Activated CD4-positive, alpha-beta memory T cell treated with anti-CD3 and anti-CD28 coated beads for 36 hours (primary cell): ENCODE data around the gene TIMM8A. TPM values are rescaled to one million over a fixed set of nuclear protein-coding genes. Genes with fewer than 3 reads are reported as not detected.

Source experiments
- CTCF ChIA-PET: fragments of 350-600 bp; sonication (Branson Sonifier 250); formaldehyde crosslinking; loops from one replicate; lab custom pipeline; 2021; ENCODE audit warnings: antibody characterized with exemption, inconsistent platforms; lab: Charles Lee
- POLR2A ChIA-PET: fragments of 350-600 bp; sonication (Branson Sonifier 250); formaldehyde crosslinking; loops from one replicate; lab custom pipeline; 2021; ENCODE audit warnings: antibody characterized with exemption; lab: Charles Lee
- DNase-seq: peaks from one replicate; pipeline ENCODE4 v3.0.0-alpha.2; 2020
- H3K27ac Mint-ChIP-seq: one replicate; pipeline ENCODE4 v1.8.0; 2021; ENCODE audit warnings: mixed read lengths
- H3K27me3 Mint-ChIP-seq: one replicate; pipeline ENCODE4 v1.8.0; 2021; ENCODE audit warnings: mixed read lengths
- H3K36me3 Mint-ChIP-seq: one replicate; pipeline ENCODE4 v1.8.0; 2021; ENCODE audit warnings: mixed read lengths
- H3K4me1 Mint-ChIP-seq: one replicate; pipeline ENCODE4 v1.8.0; 2021; ENCODE audit warnings: low read depth, mixed read lengths
- H3K4me3 Mint-ChIP-seq: one replicate; pipeline ENCODE4 v1.8.0; 2021; ENCODE audit warnings: mild to moderate bottlenecking, mixed read lengths
- H3K9me3 Mint-ChIP-seq: one replicate; pipeline ENCODE4 v1.8.0; 2021; ENCODE audit warnings: mixed read lengths
- intact Hi-C: fragments of 100-400 bp; cut with micrococcal nuclease; formaldehyde crosslinking; loops from one replicate; pipeline ENCODE4 v1.15.1; 2023
- total RNA-seq, 2 experiments: library from RNA; stranded (reverse); gene quantifications; one replicate each; pipeline ENCODE4 v1.2.3, GENCODE V29; 2021

Gene TIMM8A
- total RNA-seq, 2 experiments from 2014 or later = 21.9 to 23.1 TPM

DNA sequence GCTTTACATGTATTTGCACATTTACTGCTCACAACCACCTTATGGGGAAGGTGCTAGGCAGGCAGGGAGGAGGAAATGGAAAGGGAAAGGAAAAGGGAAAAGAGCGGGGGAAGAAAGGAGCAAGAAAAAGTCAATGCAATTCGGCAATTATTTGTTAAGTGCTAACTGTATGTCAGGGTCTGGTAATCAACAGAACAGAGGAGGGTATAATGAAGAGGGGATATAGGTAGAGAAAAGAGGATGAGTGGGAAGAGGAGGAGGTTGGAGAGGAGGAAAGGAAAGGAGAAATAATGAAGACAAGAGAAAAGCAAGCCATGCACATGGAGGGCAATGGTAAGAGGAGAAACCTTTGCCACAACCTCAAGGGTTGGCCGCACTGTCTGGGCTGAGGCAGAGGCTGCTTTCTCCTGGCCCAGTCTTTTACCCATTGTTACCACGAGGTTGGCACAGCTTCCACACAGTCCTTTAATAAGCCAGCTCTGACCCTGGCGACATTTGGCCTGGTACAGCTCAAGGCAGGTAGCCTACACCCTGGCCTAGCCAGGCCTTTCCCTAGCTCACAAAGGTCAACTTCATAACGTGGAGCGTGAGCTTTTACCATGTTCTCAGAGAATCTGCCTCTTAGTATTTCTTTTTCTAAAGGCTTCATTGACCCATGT lies 36.6 kb upstream of the TIMM8A start:
- H3K4me1 Mint-ChIP-seq = no peaks in the 10 kb centered on the region
- POLR2A ChIA-PET = no interaction called here
- H3K9me3 Mint-ChIP-seq = no peaks in the 10 kb centered on the region
- no peak overlapping the region for H3K27ac Mint-ChIP-seq
- H3K4me3 Mint-ChIP-seq = no peak overlapping the region
- no peak for DNase-seq
- intact Hi-C loops = no loop called here
- H3K27me3 Mint-ChIP-seq = no peaks in the 10 kb centered on the region
- no peaks in the 10 kb centered on the region for H3K36me3 Mint-ChIP-seq
- CTCF ChIA-PET = no interaction called here

DNA sequence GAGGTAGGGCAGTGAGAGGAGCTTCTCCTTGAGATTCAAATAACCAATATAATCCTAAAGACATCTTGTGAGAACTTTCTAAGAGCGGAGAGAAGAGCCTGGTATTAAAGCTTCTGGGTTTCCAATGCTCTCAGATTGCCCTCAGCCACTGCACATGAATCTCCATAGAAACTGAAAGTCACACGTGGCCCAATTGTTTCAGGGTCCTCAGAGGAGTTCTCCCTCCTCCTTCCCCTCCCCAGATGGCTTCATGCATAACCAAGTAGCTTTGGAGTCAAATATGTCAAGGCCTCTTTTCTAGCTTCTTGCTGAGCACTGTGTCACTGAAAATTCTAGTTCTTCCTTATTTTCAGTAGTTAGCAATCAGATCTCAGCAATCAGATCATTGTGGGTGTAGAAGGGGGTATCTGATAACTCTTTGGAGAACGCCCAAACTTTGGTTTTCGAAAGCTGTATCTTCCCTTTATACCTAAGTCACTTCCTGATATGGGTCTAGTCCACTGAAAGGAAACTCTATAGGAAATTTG lies 35.2 kb upstream of the TIMM8A start:
- intact Hi-C loops = no loop called here
- ChIA-PET POLR2A (no interaction called here), CTCF (no interaction called here)
- H3K9me3 Mint-ChIP-seq = no peaks in the 10 kb centered on the region
- no peak overlapping the region for H3K4me3 Mint-ChIP-seq
- H3K27ac Mint-ChIP-seq = no peak overlapping the region
- H3K27me3 Mint-ChIP-seq = peaks cover 3% of the 10 kb centered on the region
- no peak for DNase-seq
- no peaks in the 10 kb centered on the region for H3K36me3 Mint-ChIP-seq
- H3K4me1 Mint-ChIP-seq = no peaks in the 10 kb centered on the region

DNA sequence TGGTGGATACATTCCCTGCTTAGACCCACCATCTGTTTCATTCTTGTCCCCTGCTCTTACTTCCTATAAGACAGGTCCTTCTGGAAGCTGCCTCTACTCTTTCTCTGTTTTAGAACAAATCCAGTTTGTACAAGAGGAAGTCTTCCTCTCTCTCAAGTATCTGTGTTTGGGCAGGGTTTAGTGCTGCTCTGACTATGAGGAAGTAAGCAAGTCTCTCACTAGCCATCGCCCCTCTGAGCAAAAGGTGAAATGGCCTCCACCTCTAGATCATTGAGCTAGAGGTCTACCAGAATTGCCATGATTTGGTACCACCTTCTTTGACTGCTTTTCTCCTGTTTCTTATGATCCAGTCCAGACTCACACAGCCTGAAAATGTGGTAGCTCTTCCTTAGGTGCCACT lies 29.0 kb upstream of the TIMM8A start:
- no peaks in the 10 kb centered on the region for H3K4me1 Mint-ChIP-seq
- no peak overlapping the region for H3K4me3 Mint-ChIP-seq
- ChIA-PET CTCF (interaction anchor here (1.1 kb wide), 1 partner anchor 13 kb away, joined by 5 read pairs; the partner anchor contains the start of gene RPL36A), POLR2A (no interaction called here)
- no peak for DNase-seq
- H3K9me3 Mint-ChIP-seq = no peaks in the 10 kb centered on the region
- intact Hi-C loops = no loop called here
- H3K27me3 Mint-ChIP-seq = peaks cover 3% of the 10 kb centered on the region
- no peak overlapping the region for H3K27ac Mint-ChIP-seq
- H3K36me3 Mint-ChIP-seq = no peaks in the 10 kb centered on the region

DNA sequence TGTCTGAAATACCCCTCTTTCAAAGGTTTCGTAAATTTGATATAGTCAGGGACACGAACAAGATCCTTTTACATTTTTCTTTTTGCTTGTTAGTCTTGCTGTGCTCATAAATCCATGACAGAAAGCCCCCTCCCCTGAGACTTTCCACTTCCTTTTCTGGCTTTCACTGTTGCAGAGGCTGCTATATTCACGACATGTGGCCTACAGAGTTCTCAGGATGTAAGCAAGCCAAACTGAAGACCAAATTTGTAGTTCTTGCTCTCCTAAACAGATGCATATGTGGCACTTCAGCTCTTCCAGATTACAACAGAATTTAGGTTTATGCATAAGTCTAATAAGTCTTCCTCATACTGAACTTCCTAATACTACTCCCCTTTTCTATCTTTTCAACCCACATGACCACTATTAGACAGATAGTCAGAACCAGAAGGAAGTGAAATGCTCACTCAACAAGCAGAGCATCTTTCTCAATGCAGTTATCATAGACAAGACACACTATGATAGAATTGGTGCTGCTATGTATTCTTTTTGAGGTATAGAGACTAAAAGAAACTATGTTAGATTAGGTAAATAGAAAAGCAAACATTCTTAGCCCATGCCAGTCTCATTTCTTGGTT lies 22.5 kb upstream of the TIMM8A start:
- ChIA-PET CTCF (no interaction called here), POLR2A (no interaction called here)
- DNase-seq = no peak
- H3K9me3 Mint-ChIP-seq = no peaks in the 10 kb centered on the region
- H3K36me3 Mint-ChIP-seq = no peaks in the 10 kb centered on the region
- no peaks in the 10 kb centered on the region for H3K27me3 Mint-ChIP-seq
- H3K27ac Mint-ChIP-seq = no peak overlapping the region
- intact Hi-C loops = no loop called here
- no peak overlapping the region for H3K4me3 Mint-ChIP-seq
- no peaks in the 10 kb centered on the region for H3K4me1 Mint-ChIP-seq

DNA sequence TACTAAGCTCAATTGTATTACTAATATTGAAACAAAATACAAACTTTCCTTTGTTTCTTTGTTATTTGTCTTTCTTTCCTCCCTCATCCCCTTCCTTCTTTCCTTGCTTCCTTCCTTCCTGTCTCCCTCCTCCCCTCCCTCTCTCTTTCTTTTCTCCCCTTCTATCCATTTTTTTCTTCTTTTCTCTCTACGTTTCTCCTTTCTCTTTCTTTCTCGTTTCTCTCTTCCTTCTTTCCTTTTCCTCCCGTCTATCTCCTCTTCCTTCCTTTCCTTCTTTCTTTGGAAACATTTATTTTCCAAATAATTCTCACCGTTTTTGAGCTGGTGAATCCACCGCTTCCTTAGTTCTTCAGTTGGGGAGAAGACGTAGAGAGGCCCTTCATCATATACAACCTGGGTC lies 21.1 kb upstream of the TIMM8A start:
- Mint-ChIP-seq H3K9me3 (no peaks in the 10 kb centered on the region), H3K36me3 (no peaks in the 10 kb centered on the region), H3K27me3 (no peaks in the 10 kb centered on the region), H3K27ac (no peak overlapping the region), H3K4me3 (no peak overlapping the region), H3K4me1 (no peaks in the 10 kb centered on the region)
- ChIA-PET CTCF (interaction anchor here (0.6 kb wide), 1 partner anchor 1493 kb away, joined by 3 read pairs; no protein-coding TSS in a partner anchor), POLR2A (no interaction called here)
- DNase-seq = no peak
- intact Hi-C loops = no loop called here

DNA sequence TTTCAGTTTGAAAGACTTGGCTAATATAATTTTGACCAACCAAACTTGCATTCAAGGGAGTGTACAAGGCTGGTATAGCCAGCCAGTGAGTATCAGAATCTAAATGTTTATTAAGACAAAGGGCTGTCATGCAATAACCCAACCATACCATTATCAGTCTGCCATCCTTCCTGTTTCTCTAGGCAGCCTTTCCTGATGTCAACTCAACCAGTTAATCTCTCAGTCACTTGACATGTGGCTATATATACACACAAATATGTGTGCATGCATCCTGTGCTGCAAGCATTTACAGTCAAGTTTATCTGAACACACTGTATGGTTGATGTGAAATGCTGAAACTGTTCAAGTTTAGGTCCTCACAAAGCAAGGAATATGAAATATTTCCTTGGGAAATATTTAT lies 20.3 kb upstream of the TIMM8A start:
- ChIA-PET CTCF (no interaction called here), POLR2A (no interaction called here)
- H3K4me3 Mint-ChIP-seq = no peak overlapping the region
- DNase-seq = no peak
- H3K27ac Mint-ChIP-seq = no peak overlapping the region
- no peaks in the 10 kb centered on the region for H3K9me3 Mint-ChIP-seq
- H3K27me3 Mint-ChIP-seq = no peaks in the 10 kb centered on the region
- intact Hi-C loops = no loop called here
- no peaks in the 10 kb centered on the region for H3K36me3 Mint-ChIP-seq
- no peaks in the 10 kb centered on the region for H3K4me1 Mint-ChIP-seq

DNA sequence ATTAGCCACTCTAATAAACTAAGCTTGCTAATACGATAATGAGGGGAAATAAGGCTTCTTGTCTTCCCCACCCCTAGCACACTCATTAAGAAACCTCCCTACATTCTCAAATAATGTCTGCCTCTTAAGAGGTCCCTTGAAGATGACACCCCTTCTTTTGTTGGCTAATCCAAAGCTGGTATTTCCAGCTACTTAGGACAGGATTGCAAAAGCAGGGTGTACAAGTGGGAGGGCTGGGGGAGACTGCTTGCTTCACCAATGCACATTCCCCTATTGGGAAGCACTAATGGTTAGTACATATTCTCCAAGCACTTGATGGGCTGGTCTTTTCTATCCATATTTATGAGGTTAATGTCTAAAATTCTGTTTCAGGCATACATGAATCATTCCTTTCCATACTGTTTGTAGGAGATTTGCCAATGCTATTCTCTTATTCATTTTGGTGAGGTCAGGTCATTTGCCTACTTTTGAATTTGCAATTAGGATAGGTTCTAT lies 16.8 kb upstream of the TIMM8A start:
- Mint-ChIP-seq H3K4me1 (no peaks in the 10 kb centered on the region), H3K27ac (no peak overlapping the region), H3K4me3 (no peak overlapping the region), H3K9me3 (no peaks in the 10 kb centered on the region), H3K36me3 (no peaks in the 10 kb centered on the region), H3K27me3 (no peaks in the 10 kb centered on the region)
- intact Hi-C loops = no loop called here
- DNase-seq = no peak
- CTCF ChIA-PET = no interaction called here
- POLR2A ChIA-PET = no interaction called here

DNA sequence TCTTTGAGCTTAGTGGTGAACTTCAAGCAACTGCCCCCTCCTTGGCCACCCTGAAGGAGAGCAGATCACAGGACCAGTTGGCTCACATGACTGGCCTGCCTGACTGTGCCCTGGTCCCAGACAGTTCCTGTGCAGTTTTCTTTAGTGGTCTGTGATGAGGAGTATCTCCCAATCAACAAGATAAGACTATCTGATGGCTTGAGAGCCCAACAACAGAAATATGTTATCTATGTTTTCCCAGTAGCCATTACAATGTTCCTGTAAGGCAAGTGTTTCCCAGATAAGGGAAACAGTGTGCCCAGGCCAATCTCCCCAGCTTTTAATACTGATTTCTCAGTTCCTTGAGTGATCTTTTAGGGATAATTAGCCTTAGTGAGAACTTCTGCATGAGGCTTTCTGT lies 14.2 kb upstream of the TIMM8A start:
- Mint-ChIP-seq H3K36me3 (no peaks in the 10 kb centered on the region), H3K27ac (no peak overlapping the region), H3K27me3 (no peaks in the 10 kb centered on the region), H3K9me3 (no peaks in the 10 kb centered on the region), H3K4me3 (no peak overlapping the region), H3K4me1 (no peaks in the 10 kb centered on the region)
- ChIA-PET CTCF (no interaction called here), POLR2A (no interaction called here)
- no peak for DNase-seq
- intact Hi-C loops = no loop called here

DNA sequence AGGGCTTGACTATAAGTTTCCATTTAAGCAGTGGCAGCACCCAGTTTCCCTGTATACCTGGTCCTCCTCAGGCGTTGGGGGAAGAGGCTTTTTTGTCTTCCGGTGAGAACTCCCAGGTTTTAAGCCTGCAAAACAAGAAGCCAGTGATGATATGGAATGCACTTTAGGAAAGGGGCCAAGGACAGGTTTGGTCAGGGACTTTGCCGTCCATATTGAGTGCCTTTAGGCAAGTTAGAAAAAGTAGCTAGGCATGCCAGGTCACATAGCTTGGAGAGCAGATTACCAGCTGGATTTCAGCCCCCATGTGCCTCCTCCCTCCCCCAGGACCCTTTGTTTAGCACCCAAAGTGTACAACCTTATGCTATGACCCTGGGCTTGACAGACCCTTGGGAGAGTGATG lies 13.6 kb upstream of the TIMM8A start:
- H3K27ac Mint-ChIP-seq = no peak overlapping the region
- ChIA-PET CTCF (no interaction called here), POLR2A (no interaction called here)
- intact Hi-C loops = no loop called here
- peaks cover 1% of the 10 kb centered on the region for H3K27me3 Mint-ChIP-seq
- H3K9me3 Mint-ChIP-seq = no peaks in the 10 kb centered on the region
- no peaks in the 10 kb centered on the region for H3K4me1 Mint-ChIP-seq
- H3K36me3 Mint-ChIP-seq = no peaks in the 10 kb centered on the region
- H3K4me3 Mint-ChIP-seq = no peak overlapping the region
- no peak for DNase-seq

DNA sequence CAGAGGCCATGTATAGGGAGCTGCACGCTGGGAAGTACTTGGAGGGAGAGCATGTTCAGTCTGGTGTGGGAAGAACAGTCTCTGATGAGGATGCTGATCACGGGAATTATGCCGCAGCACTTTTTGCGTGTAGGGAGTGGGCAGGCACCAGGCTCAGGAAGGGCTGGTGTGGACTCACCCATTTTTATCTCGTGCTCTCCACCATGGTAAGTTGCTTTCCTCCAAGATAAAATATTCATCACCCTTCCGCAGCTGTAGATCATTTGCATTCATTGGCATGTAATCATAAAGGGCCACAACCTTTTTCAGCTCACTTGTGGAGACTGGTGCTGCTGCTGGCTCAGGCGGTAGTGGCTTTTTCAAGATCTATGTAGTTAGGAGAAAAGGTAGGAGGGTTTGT lies 11.8 kb upstream of the TIMM8A start:
- ChIA-PET CTCF (no interaction called here), POLR2A (no interaction called here)
- H3K27me3 Mint-ChIP-seq = peaks cover 1% of the 10 kb centered on the region
- no peak for DNase-seq
- no peaks in the 10 kb centered on the region for H3K9me3 Mint-ChIP-seq
- intact Hi-C loops = no loop called here
- H3K27ac Mint-ChIP-seq = no peak overlapping the region
- H3K36me3 Mint-ChIP-seq = no peaks in the 10 kb centered on the region
- no peaks in the 10 kb centered on the region for H3K4me1 Mint-ChIP-seq
- no peak overlapping the region for H3K4me3 Mint-ChIP-seq

DNA sequence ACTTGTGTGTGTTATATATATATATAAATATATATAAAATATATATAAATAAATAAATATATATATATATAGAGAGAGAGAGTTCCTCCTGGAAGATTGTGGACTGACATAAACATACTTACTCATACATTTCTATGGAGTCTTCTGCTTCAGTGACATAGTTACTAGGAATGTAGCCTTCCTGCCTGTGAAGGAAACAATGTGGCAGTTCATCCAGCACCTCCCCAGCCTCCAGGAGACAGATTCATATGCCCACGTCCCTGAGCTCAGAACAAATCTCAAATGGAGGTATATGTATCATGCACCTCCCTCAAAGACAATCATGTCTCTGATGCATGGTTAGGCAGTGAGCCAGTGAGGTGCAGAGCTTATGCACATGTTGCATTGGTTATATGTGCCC lies 11.4 kb upstream of the TIMM8A start:
- DNase-seq = no peak
- H3K27ac Mint-ChIP-seq = no peak overlapping the region
- H3K9me3 Mint-ChIP-seq = no peaks in the 10 kb centered on the region
- no peak overlapping the region for H3K4me3 Mint-ChIP-seq
- intact Hi-C loops = no loop called here
- ChIA-PET POLR2A (no interaction called here), CTCF (no interaction called here)
- peaks cover 1% of the 10 kb centered on the region for H3K27me3 Mint-ChIP-seq
- H3K4me1 Mint-ChIP-seq = no peaks in the 10 kb centered on the region
- H3K36me3 Mint-ChIP-seq = no peaks in the 10 kb centered on the region

DNA sequence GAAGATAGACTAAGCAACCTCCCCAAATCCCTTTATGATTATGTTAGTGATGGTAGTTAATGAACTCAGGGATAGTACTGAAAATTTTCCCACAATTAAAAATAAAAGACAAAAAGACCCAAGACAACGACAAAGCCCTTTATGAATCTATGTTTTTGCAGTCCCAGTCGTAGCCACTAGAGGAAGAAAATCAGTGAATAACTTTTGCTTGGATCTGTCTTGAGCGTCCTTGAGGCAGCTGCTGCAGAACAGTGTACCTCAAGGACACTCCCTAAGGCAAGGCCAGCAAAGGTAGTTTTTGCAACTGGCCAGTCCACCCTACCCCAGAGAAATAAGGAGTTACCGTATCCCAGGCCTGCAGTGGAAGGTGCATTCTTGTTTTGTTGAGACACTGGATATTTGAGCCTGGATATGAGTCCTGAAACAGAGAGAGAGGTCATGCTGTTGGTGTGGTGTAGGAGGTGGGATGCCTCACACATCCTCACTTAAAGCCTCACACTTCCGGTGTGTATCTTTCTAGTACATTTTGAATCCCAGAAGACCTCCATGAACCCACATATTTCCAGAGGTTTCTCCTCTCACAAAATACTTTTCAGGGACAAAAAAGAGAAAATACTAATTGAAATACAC lies 8.7 kb upstream of the TIMM8A start:
- Mint-ChIP-seq H3K4me1 (no peaks in the 10 kb centered on the region), H3K9me3 (no peaks in the 10 kb centered on the region), H3K4me3 (no peak overlapping the region), H3K36me3 (no peaks in the 10 kb centered on the region), H3K27me3 (peaks cover 1% of the 10 kb centered on the region), H3K27ac (no peak overlapping the region)
- DNase-seq = no peak
- ChIA-PET CTCF (no interaction called here), POLR2A (no interaction called here)
- intact Hi-C loops = no loop called here
